ENCODE results near the gene FSTL5. TPM values are rescaled to one million over a fixed set of nuclear protein-coding genes. Genes with fewer than 3 reads are reported as not detected.

Gene FSTL5
- total RNA-seq, 1 experiment from 2014 or later = not detected

- TF ChIP-seq, protein P1, sequence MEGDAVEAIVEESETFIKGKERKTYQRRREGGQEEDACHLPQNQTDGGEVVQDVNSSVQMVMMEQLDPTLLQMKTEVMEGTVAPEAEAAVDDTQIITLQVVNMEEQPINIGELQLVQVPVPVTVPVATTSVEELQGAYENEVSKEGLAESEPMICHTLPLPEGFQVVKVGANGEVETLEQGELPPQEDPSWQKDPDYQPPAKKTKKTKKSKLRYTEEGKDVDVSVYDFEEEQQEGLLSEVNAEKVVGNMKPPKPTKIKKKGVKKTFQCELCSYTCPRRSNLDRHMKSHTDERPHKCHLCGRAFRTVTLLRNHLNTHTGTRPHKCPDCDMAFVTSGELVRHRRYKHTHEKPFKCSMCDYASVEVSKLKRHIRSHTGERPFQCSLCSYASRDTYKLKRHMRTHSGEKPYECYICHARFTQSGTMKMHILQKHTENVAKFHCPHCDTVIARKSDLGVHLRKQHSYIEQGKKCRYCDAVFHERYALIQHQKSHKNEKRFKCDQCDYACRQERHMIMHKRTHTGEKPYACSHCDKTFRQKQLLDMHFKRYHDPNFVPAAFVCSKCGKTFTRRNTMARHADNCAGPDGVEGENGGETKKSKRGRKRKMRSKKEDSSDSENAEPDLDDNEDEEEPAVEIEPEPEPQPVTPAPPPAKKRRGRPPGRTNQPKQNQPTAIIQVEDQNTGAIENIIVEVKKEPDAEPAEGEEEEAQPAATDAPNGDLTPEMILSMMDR (conservative IDR thresholded peaks at IDR 0.05) = no peak
- Histone ChIP-seq H3K23ac (ENCODE audit: insufficient read length, low read depth, low read length) (no peak overlapping the region), H3K9ac (ENCODE audit: extremely low read depth, insufficient read length, low read length) (no peak overlapping the region), H4K8ac (replicated peaks; ENCODE audit: insufficient read length, low read depth, low read length) (no peak overlapping the region), H3T11ph (ENCODE audit: low read length) (no peak overlapping the region), H2BK5ac (ENCODE audit: insufficient read length, low read length) (no peak overlapping the region), H2BK12ac (ENCODE audit: insufficient read length, low read depth, low read length) (no peak overlapping the region), H3K4ac (ENCODE audit: low read depth, low read length) (no peak overlapping the region), H3K27me3 (ENCODE audit: insufficient read depth, low read length) (no peaks in the 10 kb centered on the region), H2AK5ac (ENCODE audit: insufficient read length, low read length) (no peak overlapping the region), H3K23me2 (ENCODE audit: insufficient read length, low read depth, low read length, poor library complexity, severe bottlenecking) (no peaks in the 10 kb centered on the region), H4K5ac (ENCODE audit: insufficient read length, low read depth, low read length) (no peak overlapping the region), H3K79me2 (ENCODE audit: insufficient read depth, low read length) (no peaks in the 10 kb centered on the region), H3K4me1 (ENCODE audit: insufficient read depth, low read length) (no peaks in the 10 kb centered on the region), H3K18ac (ENCODE audit: insufficient read length, low read depth, low read length) (no peak overlapping the region), H3K56ac (ENCODE audit: insufficient read length, low read depth, low read length) (no peak overlapping the region), H4K91ac (ENCODE audit: insufficient read length, low read depth, low read length) (no peak overlapping the region), H3K9me3 (ENCODE audit: control insufficient read depth, low read depth, low read length) (no peaks in the 10 kb centered on the region), H3K27ac (ENCODE audit: insufficient read length, low read depth, low read length) (no peak overlapping the region), H2AFZ (ENCODE audit: low read length) (no peak overlapping the region), H3K4me2 (ENCODE audit: insufficient read depth, insufficient read length, low read length) (no peak overlapping the region), H3K14ac (ENCODE audit: insufficient read depth, low read length) (no peak overlapping the region), H2BK20ac (ENCODE audit: low read depth, low read length, poor library complexity, severe bottlenecking) (no peak overlapping the region), H2BK15ac (ENCODE audit: low read depth, low read length) (no peak overlapping the region), H3K79me1 (ENCODE audit: insufficient read depth, low read depth, low read length, poor library complexity, severe bottlenecking) (no peaks in the 10 kb centered on the region), H4K20me1 (ENCODE audit: control insufficient read depth, insufficient read depth, insufficient read length) (no peaks in the 10 kb centered on the region), H2BK120ac (ENCODE audit: low read depth, low read length, poor library complexity, severe bottlenecking) (no peak overlapping the region)
- Mint-ChIP-seq H3K4me3 (no peak overlapping the region), H3K4me1 (no peaks in the 10 kb centered on the region), H3K9me3 (no peaks in the 10 kb centered on the region), H3K27ac (no peak overlapping the region), H3K27me3 (ENCODE audit: low read depth) (no peaks in the 10 kb centered on the region; the same call in 1 of the 2 replicates), H3K36me3 (ENCODE audit: insufficient read depth in 1 of 3, low read depth in 3 of 3) (no peaks in the 10 kb centered on the region)
- WGBS (ENCODE audit: extremely low coverage, insufficient read length, low lambda C conversion rate) = no CpG with 5 or more reads among the region's 3 CpGs
- no peak for DNase-seq
These were observed 507.2 kb downstream of the FSTL5 start for GRCh38 chr4:161656594-161656993.

All from H9 (cell line).